Cardiac muscle cell (in vitro differentiated cells and primary cell): ENCODE measurements around the gene MCC. TPM values are rescaled to one million over a fixed set of nuclear protein-coding genes. Genes with fewer than 3 reads are reported as not detected.

Experiments used
- DNase-seq, 2 donors: peaks; one replicate each; pipeline versions ENCODE4 v3.0.0 to v3.0.0-alpha.2; 2010 to 2017; ENCODE audit warnings: low read depth in 1 of 2, low spot score in 1 of 2
- H3K27ac ChIP-seq: fragments of 200-600 bp; sonication (generic); 2 replicates; pipeline ENCODE4 v1.5.1; 2016
- H3K27me3 ChIP-seq: fragments of 200-600 bp; sonication (generic); 2 replicates; pipeline ENCODE4 v1.6.0; 2016; ENCODE audit warnings: control low read depth
- H3K36me3 ChIP-seq: fragments of 200-600 bp; sonication (generic); 2 replicates; pipeline ENCODE4 v1.5.1; 2016; ENCODE audit warnings: control low read depth
- H3K4me1 ChIP-seq: fragments of 200-600 bp; sonication (generic); 2 replicates; pipeline ENCODE4 v1.8.1; 2017; ENCODE audit warnings: low read depth, mild to moderate bottlenecking, mixed run types
- H3K4me3 ChIP-seq: fragments of 200-600 bp; sonication (generic); 2 replicates; pipeline ENCODE4 v1.5.1; 2016; ENCODE audit warnings: mild to moderate bottlenecking
- H3K9me3 ChIP-seq: fragments of 200-600 bp; sonication (generic); 2 replicates; pipeline ENCODE4 v1.5.1; 2017; ENCODE audit warnings: low read depth, mild to moderate bottlenecking, control low read depth
- polyA plus RNA-seq: library from polyadenylated mRNA; unstranded; fragments of >200 nt; fragmentation: Nextera tagmentation; extraction: Ambion mirVana; gene quantifications from 2 replicates; pipeline ENCODE4 v1.2.1, GENCODE V29; 2016
- total RNA-seq: library from RNA; depleted of rRNA; stranded (reverse); fragments of >200 nt; gene quantifications from 2 replicates; pipeline ENCODE4 v1.2.3, GENCODE V29; 2016
- TF ChIP-seq, protein P1 (sequence below): IDR thresholded peaks from 2 replicates; pipeline ENCODE4 v1.5.1; 2012; ENCODE audit warnings: low read depth, mild to moderate bottlenecking, low read length

The MCC gene
- total and polyA plus RNA-seq, 2 experiments from 2014 or later, result 37.8 to 137 TPM

DNA sequence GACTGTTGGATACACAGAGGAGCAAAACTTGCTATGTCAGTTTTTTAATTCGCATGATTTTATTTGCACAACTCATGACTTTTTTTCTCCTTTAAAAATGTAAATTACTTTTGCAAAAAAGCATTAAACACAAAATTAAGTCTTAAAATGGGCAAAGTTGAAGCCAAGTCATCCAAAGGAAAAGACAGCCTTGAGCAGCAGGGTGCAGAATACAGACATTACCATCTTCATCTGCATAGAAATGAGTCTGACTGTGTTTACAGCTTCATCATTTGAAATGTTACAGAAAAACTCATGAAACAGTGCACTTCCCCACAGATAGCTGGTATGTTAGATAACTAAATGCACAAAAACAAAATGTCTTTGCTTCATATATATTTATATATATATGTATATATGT, 154.8 kb downstream of the MCC start:
- H3K27ac ChIP-seq, result no peak overlapping the region
- TF ChIP-seq, protein P1, sequence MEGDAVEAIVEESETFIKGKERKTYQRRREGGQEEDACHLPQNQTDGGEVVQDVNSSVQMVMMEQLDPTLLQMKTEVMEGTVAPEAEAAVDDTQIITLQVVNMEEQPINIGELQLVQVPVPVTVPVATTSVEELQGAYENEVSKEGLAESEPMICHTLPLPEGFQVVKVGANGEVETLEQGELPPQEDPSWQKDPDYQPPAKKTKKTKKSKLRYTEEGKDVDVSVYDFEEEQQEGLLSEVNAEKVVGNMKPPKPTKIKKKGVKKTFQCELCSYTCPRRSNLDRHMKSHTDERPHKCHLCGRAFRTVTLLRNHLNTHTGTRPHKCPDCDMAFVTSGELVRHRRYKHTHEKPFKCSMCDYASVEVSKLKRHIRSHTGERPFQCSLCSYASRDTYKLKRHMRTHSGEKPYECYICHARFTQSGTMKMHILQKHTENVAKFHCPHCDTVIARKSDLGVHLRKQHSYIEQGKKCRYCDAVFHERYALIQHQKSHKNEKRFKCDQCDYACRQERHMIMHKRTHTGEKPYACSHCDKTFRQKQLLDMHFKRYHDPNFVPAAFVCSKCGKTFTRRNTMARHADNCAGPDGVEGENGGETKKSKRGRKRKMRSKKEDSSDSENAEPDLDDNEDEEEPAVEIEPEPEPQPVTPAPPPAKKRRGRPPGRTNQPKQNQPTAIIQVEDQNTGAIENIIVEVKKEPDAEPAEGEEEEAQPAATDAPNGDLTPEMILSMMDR, result no peak
- no peaks in the 10 kb centered on the region for H3K9me3 ChIP-seq
- no peak overlapping the region for H3K4me3 ChIP-seq
- H3K27me3 ChIP-seq, result no peaks in the 10 kb centered on the region
- DNase-seq, result no peak
- H3K4me1 ChIP-seq, result peaks cover 5% of the 10 kb centered on the region
- H3K36me3 ChIP-seq, result no peaks in the 10 kb centered on the region

DNA sequence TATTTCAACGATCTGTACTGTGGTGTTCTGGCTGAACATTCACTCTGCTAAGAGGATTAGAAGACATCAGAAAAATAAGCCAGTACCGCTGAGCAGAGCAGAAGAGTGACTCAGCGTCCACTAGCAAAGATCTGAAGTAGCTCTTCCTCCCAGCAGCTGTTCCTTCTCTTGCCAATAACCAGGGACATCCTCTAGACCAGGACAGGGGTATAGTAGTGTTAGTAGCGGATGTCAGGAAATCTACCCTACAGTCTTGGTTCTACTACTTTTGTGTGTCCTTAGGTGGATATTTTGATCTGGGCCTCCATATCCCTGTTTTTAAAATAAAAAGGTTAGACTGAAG, 157.1 kb downstream of the MCC start:
- TF ChIP-seq, protein P1, result no peak
- no peak overlapping the region for H3K4me3 ChIP-seq

DNA sequence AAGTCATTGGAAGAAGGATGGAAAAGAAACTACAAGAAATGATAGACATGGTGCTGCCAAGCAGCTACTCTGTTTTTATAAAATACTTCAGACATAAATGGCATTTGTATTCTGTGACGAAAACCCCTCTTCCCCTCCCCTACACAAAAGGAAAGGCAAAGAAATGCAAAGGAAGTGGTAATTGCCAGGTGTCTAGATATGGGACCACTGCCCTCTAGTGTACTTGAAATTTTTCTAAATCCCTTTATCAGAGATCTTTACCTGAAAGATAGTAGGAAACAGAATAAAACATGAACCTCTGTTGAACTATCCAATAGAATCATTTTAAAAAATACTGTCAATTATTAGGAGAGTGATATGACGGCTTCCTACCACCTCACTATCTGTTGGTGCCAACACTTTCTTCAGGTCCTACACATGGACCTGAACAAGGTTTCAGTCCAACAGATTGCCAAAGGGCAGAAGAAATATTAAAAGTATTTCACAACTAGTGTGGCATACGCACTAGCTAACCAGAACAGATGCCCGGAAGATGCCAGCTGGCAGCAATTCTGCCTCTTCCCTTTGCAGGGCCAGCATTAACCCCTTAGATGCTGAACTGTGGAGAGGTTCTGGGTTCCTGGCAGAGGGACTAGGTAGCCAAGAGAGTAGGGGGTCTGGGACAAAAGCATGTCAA, 157.6 kb downstream of the MCC start:
- Histone ChIP-seq H3K36me3 (no peaks in the 10 kb centered on the region), H3K27ac (no peak overlapping the region), H3K9me3 (no peaks in the 10 kb centered on the region), H3K4me1 (peaks cover 5% of the 10 kb centered on the region), H3K4me3 (no peak overlapping the region), H3K27me3 (no peaks in the 10 kb centered on the region)
- TF ChIP-seq, protein P1, result peak; percentile 42
- peak; percentile 59 to 63 for DNase-seq

More for the DNA sequence above, 157.1 kb downstream of the MCC start:
- DNase-seq, result peak in 1 of 2 donors; percentile 65
- H3K27me3 ChIP-seq, result no peaks in the 10 kb centered on the region
- no peaks in the 10 kb centered on the region for H3K9me3 ChIP-seq
- no peak overlapping the region for H3K27ac ChIP-seq
- no peaks in the 10 kb centered on the region for H3K36me3 ChIP-seq
- H3K4me1 ChIP-seq, result peaks cover 5% of the 10 kb centered on the region

- TF ChIP-seq, protein P1, result no peak
- H3K27ac ChIP-seq, result no peak overlapping the region
- DNase-seq, result no peak
- no peaks in the 10 kb centered on the region for H3K27me3 ChIP-seq
- no peak overlapping the region for H3K4me3 ChIP-seq
- peaks cover 5% of the 10 kb centered on the region for H3K4me1 ChIP-seq
- no peaks in the 10 kb centered on the region for H3K9me3 ChIP-seq
- H3K36me3 ChIP-seq, result no peaks in the 10 kb centered on the region
Observed at GRCh38 chr5:113329981-113330380, 158.3 kb downstream of the MCC start.

DNA sequence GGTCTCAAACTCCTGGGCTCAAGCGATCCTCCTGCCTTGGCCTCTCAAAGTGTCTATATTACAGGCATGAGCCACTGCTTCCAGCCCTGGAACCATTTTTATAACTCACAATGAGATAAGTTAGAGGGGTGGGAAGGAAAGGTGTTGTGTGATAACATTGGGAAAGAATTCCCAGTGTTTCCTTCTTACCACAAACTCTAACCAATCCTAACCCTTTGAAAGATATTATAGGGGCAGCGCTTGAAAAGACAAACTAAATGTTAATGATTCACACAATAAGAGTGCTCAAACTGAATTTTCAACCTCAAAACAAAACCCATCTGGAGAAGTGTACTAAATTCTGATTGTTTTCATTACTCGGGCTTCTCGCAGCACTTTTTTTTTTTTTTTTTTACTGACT, 163.2 kb downstream of the MCC start:
- no peak for DNase-seq
- Histone ChIP-seq H3K4me1 (peaks cover 14% of the 10 kb centered on the region), H3K4me3 (no peak overlapping the region), H3K36me3 (no peaks in the 10 kb centered on the region), H3K27ac (no peak overlapping the region), H3K9me3 (no peaks in the 10 kb centered on the region), H3K27me3 (no peaks in the 10 kb centered on the region)
- TF ChIP-seq, protein P1, result no peak

GRCh38 chr5:113321276-113321675, 167.0 kb downstream of the MCC start:
- peaks cover 14% of the 10 kb centered on the region for H3K4me1 ChIP-seq
- no peak overlapping the region for H3K27ac ChIP-seq
- no peaks in the 10 kb centered on the region for H3K36me3 ChIP-seq
- TF ChIP-seq, protein P1, result peak; percentile 4
- no peaks in the 10 kb centered on the region for H3K9me3 ChIP-seq
- H3K27me3 ChIP-seq, result no peaks in the 10 kb centered on the region
- no peak for DNase-seq
- no peak overlapping the region for H3K4me3 ChIP-seq
